Inflammatory macrophage treated with lipopolysaccharide for 4 hours (primary cell): ENCODE results near the gene PDCD6IP.
A peak's percentile ranks its signal among the peaks of the same experiment; 100 is the strongest.
"Not testable (repeated sequence)": the region's sequence is repeated elsewhere in the genome, so short reads cannot be mapped to it uniquely, and the experiment has no call there.

Source experiments
- DNase-seq: peaks from one replicate; pipeline ENCODE4 v3.0.0-alpha.2; 2020

The PDCD6IP gene

GRCh38 chr3:33855407-33855806 is 57.0 kb downstream of the PDCD6IP start:
- not testable (repeated sequence) for DNase-seq

- DNase-seq = no peak
Measured at GRCh38 chr3:33855884-33856546, 57.6 kb downstream of the PDCD6IP start.

DNA sequence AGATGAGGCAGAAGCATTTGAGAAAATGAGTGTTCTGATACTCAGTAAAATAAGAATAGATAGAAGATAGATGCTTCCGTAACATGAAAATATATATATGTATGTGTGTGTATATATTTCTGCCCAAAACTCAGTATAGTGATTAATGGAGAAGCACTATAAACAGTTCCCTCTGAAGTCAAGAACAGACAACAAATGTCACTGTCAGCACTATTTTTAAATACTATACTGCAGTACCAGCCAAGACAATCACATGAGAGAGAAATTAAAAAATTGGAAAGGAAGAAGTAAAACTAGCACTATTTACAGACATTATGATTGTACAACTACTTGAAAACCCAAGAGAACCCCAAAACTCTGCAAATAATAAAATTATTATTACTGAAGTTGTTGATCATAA is 59.3 kb downstream of the PDCD6IP start:
- DNase-seq = not testable (repeated sequence)

- DNase-seq = no peak
Measured at GRCh38 chr3:33858131-33858530, 59.7 kb downstream of the PDCD6IP start.

DNA sequence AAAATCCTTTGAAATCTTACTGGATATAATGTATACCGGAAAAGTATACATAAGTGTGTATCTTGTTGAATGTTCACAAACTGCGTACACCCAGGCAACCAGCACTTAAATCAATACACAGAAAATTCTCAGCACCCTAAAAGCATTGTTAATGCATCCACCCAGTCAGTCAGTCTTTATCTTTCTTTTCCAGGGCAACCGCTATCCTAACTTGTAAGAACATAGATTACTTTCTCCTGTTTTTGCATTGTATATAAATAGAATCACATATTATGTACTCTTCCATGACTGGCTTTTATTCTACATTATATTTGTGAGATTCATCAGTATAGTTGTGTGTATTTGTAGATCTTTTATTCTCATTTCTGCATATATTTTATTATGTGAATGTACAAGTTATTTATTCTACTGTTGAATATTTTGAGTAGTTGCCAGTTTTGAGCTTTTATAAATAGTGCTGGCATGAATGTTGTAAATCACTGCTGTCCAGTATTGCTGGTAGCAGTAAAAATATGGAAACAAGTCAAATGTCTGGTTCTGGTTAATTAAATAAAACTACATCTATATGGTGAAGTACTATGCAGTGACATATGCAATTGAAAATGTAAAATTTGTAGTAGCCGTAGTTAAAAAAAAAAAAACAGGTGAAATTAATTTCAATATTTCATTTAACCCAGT is 62.1 kb downstream of the PDCD6IP start:
- no peak for DNase-seq

GRCh38 chr3:33865133-33865532 is 66.7 kb downstream of the PDCD6IP start:
- DNase-seq = no peak

GRCh38 chr3:33868309-33868708 is 69.9 kb downstream of the PDCD6IP start:
- no peak for DNase-seq

GRCh38 chr3:33869977-33870376 is 71.5 kb downstream of the PDCD6IP start:
- DNase-seq = no peak

DNA sequence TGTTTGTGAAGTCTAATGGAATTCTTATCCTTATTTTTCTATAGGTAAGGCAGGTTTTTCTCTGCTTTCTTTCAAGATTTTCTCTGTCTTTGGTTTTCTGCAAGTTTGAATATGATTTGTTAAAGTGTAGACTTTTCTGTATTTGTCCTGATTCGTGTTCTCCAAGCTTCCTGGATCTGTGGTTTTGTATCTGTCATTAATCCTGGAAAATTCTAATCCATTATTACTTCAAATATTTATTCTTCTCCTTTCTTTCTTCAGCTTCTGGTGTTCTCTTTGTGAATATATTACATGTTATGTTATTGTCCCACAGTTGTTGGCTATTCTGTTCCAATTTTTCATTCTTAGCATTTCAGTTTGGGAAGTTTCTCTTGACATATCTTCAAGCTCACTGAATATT is 76.4 kb downstream of the PDCD6IP start:
- DNase-seq = no peak

DNA sequence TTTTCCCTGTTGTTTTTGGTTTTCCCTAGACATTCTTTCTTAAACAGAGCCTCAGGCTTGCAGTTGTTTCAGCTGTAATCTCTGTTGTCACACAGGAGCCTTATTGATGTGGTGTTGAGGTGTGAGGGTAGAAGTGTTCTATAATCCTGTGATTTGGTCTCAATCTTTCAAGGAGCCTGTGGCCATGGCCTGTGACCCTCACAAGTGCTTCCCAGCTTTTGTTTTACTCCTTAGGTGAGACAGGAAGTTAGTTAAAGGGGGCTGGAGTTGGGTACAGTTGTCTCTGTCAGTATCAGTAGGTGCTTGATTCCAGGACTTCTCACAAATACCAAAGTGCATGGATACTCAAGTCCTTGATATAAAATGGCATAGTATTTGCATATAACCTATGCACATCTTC is 77.2 kb downstream of the PDCD6IP start:
- no peak for DNase-seq

- DNase-seq = no peak
Measured at GRCh38 chr3:33877187-33877586, 78.8 kb downstream of the PDCD6IP start.

DNA sequence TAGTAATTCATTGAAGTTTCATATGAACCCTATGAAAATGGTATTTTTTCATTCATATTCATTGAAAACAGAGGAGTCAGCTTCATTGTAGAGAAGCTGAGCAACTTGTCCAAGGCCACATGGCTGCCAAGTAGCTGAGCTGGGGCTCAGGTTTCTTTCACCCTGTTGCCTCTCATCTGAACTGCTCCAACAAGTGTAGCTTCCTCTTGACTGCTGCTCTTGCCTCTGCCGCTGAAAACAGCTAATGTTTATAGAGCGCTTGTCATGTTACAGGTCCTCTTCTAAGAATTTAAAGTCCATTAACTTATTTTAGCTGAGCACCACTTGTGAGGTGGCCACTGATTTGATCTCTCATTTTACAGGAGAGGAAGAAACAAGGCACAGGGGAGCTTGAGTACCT is 81.1 kb downstream of the PDCD6IP start:
- no peak for DNase-seq

DNA sequence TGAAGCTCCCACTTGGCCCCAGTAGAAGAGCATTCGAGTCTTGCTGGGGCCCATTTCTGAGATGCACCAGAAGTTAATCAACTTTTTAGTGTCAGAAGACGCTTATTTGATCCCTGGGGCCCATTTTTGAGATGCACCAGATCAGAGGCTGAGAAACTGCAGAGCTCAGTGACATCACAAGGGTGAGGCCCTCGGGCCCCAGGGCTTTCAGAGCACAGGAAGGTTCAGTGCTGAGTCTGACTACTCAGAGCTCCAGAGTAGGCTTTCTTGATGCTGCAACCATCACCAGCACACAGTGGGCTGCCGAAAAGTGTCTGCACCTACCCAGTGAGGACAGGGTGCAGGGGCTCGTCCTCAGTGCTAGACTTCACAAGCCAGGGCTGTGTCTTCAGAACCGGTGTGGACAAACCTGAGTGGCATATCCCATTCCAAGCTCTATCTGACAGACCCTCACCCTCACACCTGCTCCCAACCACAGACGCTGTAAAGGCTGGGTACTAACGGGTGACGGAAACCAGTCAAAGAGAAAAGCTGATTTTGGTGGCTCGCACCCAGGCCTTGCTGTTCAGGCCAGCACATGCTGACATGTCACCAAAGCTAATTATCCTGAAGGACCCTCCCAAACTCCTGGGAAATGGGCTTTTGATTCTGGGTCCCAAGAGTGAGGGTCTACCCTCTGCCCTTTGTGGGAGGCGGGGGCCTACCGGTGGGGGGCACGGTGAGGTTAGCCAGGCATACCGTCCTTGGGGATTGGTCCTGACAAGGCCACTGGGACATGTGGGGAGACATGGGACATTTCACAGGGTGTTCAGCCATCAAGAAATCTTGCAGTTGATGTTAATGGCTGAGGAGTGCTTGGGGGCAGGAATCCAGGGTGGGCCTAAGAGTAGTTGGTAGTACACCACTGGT is 83.0 kb downstream of the PDCD6IP start:
- no peak for DNase-seq

DNA sequence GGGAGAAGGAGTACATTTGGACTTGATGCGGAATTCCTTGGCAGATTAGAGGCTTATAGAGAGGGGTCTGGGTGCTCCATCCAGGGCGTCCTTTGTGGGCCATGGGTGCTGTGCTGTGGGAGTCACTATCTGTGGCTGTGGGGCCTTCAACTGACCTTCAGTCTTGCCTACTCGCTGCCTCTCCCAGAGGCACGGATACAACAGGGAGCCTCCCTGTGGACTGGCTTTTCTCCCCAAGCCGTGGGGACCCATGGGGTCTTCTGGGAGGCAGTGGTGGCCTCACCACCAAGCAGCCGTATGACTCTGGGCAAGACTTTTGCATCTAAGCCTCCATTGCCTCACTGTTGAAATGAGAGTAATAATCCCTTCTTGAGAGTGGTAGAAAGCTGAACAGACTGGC is 83.9 kb downstream of the PDCD6IP start:
- no peak for DNase-seq

DNA sequence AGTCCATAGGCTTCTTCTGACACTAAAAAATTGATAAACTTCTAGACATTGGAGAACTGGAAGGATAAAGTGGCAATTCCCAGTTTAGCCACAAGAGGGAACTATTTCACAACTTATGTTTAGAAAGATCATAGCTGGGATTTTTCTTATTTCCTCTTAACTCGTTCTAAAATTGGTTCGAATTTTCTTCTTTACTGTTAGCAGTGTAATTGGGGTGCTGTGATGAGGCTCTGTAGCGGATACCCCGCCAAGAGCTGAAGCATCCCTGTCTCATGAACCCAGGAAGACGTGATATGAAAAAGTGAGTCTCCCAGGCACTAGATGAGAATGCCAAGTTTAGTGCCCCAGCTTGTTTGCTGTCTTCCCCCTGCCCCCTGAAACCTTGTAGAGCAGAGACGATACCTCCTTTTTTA is 85.1 kb downstream of the PDCD6IP start:
- DNase-seq = peak; percentile 57

GRCh38 chr3:33883951-33884561 is 85.6 kb downstream of the PDCD6IP start:
- DNase-seq = peak; percentile 1

- DNase-seq = no peak
Measured at GRCh38 chr3:33884701-33885100, 86.3 kb downstream of the PDCD6IP start.

GRCh38 chr3:33885496-33885895 is 87.1 kb downstream of the PDCD6IP start:
- no peak for DNase-seq

GRCh38 chr3:33886015-33886414 is 87.6 kb downstream of the PDCD6IP start:
- DNase-seq = no peak

- no peak for DNase-seq
Measured at GRCh38 chr3:33887478-33887877, 89.0 kb downstream of the PDCD6IP start.

DNA sequence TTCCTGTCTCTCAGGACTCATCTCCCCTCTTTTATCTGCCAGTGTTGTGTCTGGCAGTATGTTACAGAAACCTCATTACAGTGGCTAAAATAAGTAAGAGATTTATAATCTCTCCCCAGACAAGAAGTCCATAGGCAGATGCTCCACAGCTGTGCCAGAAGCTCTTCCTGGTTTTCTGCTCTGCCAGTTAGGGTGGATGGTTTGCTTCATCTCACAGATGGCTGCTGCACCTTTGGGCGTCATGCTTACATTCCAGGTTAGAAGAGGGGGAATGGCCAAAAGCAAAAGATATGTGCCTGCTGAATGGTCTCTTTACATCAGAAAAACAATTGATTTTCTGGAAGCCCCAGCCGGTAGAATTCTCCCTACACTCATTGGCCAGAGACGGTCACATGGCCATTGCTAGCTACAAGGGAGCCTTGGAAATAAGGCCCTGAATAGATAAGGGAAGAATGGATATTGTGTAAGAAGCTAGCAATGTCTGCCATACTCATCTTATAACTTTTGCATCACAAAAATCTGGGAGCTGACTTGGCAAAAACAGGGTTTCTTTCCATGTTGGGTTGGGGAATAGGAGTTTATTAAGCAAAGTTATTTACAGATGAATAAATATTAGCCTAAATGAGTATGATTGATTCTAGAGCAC is 91.1 kb downstream of the PDCD6IP start:
- no peak for DNase-seq

DNA sequence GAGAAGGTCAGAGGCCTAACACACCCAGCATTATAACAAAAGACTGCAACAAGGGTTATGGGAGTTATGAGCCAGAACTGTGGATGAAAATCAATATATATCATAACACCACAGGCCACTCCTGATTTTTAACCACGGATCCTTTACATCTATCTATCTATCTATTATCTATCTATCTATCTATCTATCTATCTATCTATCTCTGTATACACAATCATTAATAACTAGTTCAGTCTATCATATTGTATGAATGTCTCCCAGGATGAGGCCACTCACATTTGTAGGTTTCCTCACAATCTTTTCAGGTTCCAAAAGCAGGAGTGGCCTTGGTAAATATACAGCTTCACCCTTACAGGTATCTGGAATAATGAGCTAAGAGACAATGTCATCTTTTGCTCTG is 94.2 kb downstream of the PDCD6IP start:
- DNase-seq = no peak

- DNase-seq = no peak
Measured at GRCh38 chr3:33895658-33896057, 97.2 kb downstream of the PDCD6IP start.
